Central memory CD8-positive, alpha-beta T cell (primary cell): ENCODE data around the gene CLEC16A.
"Not testable (repeated sequence)": the region's sequence is repeated elsewhere in the genome, so short reads cannot be mapped to it uniquely, and the experiment has no call there.

Experiments
- ATAC-seq: fragments of 150-1000 bp; cut with Tn5 transposase; replicated peaks from 2 replicates; pipeline ENCODE4 v1.10.0; 2022; ENCODE audit warnings: mild to moderate bottlenecking, moderate FRiP score, moderate number of reproducible peaks; ENCODE audit not compliant: poor library complexity, severe bottlenecking; ENCODE audit errors: extremely low read depth
- DNase-seq, 2 donors: peaks; one replicate each; pipeline ENCODE4 v3.0.0; 2021; ENCODE audit warnings: low spot score in 2 of 2
- H3K27ac Mint-ChIP-seq: one replicate; pipeline ENCODE4 v1.8.0; 2022; ENCODE audit warnings: low read depth, mild to moderate bottlenecking, moderate library complexity, mixed read lengths
- H3K27me3 Mint-ChIP-seq: one replicate; pipeline ENCODE4 v1.8.0; 2022; ENCODE audit warnings: mixed read lengths
- H3K36me3 Mint-ChIP-seq: one replicate; pipeline ENCODE4 v1.8.0; 2022; ENCODE audit warnings: mild to moderate bottlenecking, moderate library complexity, mixed read lengths; ENCODE audit not compliant: insufficient read depth
- H3K4me1 Mint-ChIP-seq: one replicate; pipeline ENCODE4 v1.8.0; 2022; ENCODE audit warnings: mixed read lengths
- H3K4me3 Mint-ChIP-seq: one replicate; pipeline ENCODE4 v1.8.0; 2022; ENCODE audit warnings: mild to moderate bottlenecking, moderate library complexity, mixed read lengths
- H3K9me3 Mint-ChIP-seq: one replicate; pipeline ENCODE4 v1.8.0; 2022; ENCODE audit warnings: mixed read lengths

Gene CLEC16A

GRCh38 chr16:10918294-10919002 is 25.9 kb upstream of the CLEC16A start:
- no peaks in the 10 kb centered on the region for H3K27me3 Mint-ChIP-seq
- peaks cover 16% of the 10 kb centered on the region for H3K36me3 Mint-ChIP-seq
- H3K4me3 Mint-ChIP-seq: no peak overlapping the region
- ATAC-seq (peak; percentile 49), DNase-seq (peak; percentile 70 to 77)
- no peaks in the 10 kb centered on the region for H3K9me3 Mint-ChIP-seq
- no peaks in the 10 kb centered on the region for H3K4me1 Mint-ChIP-seq
- H3K27ac Mint-ChIP-seq: no peak overlapping the region

GRCh38 chr16:10919003-10919351 is 25.4 kb upstream of the CLEC16A start:
- H3K9me3 Mint-ChIP-seq: no peaks in the 10 kb centered on the region
- peaks cover 15% of the 10 kb centered on the region for H3K36me3 Mint-ChIP-seq
- H3K27ac Mint-ChIP-seq: no peak overlapping the region
- DNase-seq (no peak), ATAC-seq (no peak)
- H3K4me3 Mint-ChIP-seq: no peak overlapping the region
- no peaks in the 10 kb centered on the region for H3K4me1 Mint-ChIP-seq
- no peaks in the 10 kb centered on the region for H3K27me3 Mint-ChIP-seq

GRCh38 chr16:10920726-10921427 is 23.5 kb upstream of the CLEC16A start:
- no peak for ATAC-seq

GRCh38 chr16:10921536-10922327 is 22.6 kb upstream of the CLEC16A start:
- H3K4me1 Mint-ChIP-seq: no peaks in the 10 kb centered on the region
- ATAC-seq (no peak), DNase-seq (no peak)
- H3K9me3 Mint-ChIP-seq: no peaks in the 10 kb centered on the region
- no peaks in the 10 kb centered on the region for H3K27me3 Mint-ChIP-seq
- no peak overlapping the region for H3K27ac Mint-ChIP-seq
- peaks cover 23% of the 10 kb centered on the region for H3K36me3 Mint-ChIP-seq
- H3K4me3 Mint-ChIP-seq: no peak overlapping the region

More at GRCh38 chr16:10920726-10921427, 23.5 kb upstream of the CLEC16A start:
- Mint-ChIP-seq H3K36me3 (peaks cover 20% of the 10 kb centered on the region), H3K27ac (no peak overlapping the region), H3K4me1 (no peaks in the 10 kb centered on the region), H3K4me3 (no peak overlapping the region), H3K9me3 (no peaks in the 10 kb centered on the region), H3K27me3 (no peaks in the 10 kb centered on the region)
- DNase-seq: no peak

- H3K4me1 Mint-ChIP-seq: no peaks in the 10 kb centered on the region
- no peaks in the 10 kb centered on the region for H3K27me3 Mint-ChIP-seq
- ATAC-seq (no peak), DNase-seq (no peak)
- no peaks in the 10 kb centered on the region for H3K9me3 Mint-ChIP-seq
- H3K36me3 Mint-ChIP-seq: peaks cover 23% of the 10 kb centered on the region
- no peak overlapping the region for H3K27ac Mint-ChIP-seq
- no peak overlapping the region for H3K4me3 Mint-ChIP-seq
Observed at GRCh38 chr16:10922328-10923145, 21.8 kb upstream of the CLEC16A start.

GRCh38 chr16:10923146-10923649 is 21.2 kb upstream of the CLEC16A start:
- H3K36me3 Mint-ChIP-seq: peaks cover 26% of the 10 kb centered on the region
- ATAC-seq: no peak
- H3K4me3 Mint-ChIP-seq: no peak overlapping the region
- no peaks in the 10 kb centered on the region for H3K9me3 Mint-ChIP-seq
- H3K4me1 Mint-ChIP-seq: no peaks in the 10 kb centered on the region
- no peak overlapping the region for H3K27ac Mint-ChIP-seq
- no peaks in the 10 kb centered on the region for H3K27me3 Mint-ChIP-seq
- no peak for DNase-seq

GRCh38 chr16:10923650-10924214 is 20.6 kb upstream of the CLEC16A start:
- ATAC-seq: no peak
- no peaks in the 10 kb centered on the region for H3K4me1 Mint-ChIP-seq
- no peak overlapping the region for H3K27ac Mint-ChIP-seq
- H3K4me3 Mint-ChIP-seq: no peak overlapping the region
- no peaks in the 10 kb centered on the region for H3K9me3 Mint-ChIP-seq
- H3K27me3 Mint-ChIP-seq: no peaks in the 10 kb centered on the region
- DNase-seq: no peak
- peaks cover 29% of the 10 kb centered on the region for H3K36me3 Mint-ChIP-seq

- H3K4me3 Mint-ChIP-seq, H3K27me3 Mint-ChIP-seq, H3K27ac Mint-ChIP-seq, DNase-seq, H3K9me3 Mint-ChIP-seq, H3K4me1 Mint-ChIP-seq, ATAC-seq: not testable (repeated sequence)
- peaks cover 26% of the 10 kb centered on the region for H3K36me3 Mint-ChIP-seq
Observed at GRCh38 chr16:10925285-10925684, 19.1 kb upstream of the CLEC16A start.

- Mint-ChIP-seq H3K27me3 (no peaks in the 10 kb centered on the region), H3K9me3 (no peaks in the 10 kb centered on the region), H3K27ac (no peak overlapping the region), H3K4me1 (peaks cover 7% of the 10 kb centered on the region), H3K36me3 (peaks cover 26% of the 10 kb centered on the region), H3K4me3 (no peak overlapping the region)
- DNase-seq: no peak
- no peak for ATAC-seq
Observed at GRCh38 chr16:10926094-10926493, 18.3 kb upstream of the CLEC16A start.

- Mint-ChIP-seq H3K27me3 (no peaks in the 10 kb centered on the region), H3K36me3 (peaks cover 28% of the 10 kb centered on the region), H3K9me3 (no peaks in the 10 kb centered on the region), H3K4me3 (no peak overlapping the region), H3K4me1 (peaks cover 7% of the 10 kb centered on the region), H3K27ac (no peak overlapping the region)
- DNase-seq (no peak), ATAC-seq (no peak)
Observed at GRCh38 chr16:10926867-10927266, 17.5 kb upstream of the CLEC16A start.

GRCh38 chr16:10927497-10928112 is 16.8 kb upstream of the CLEC16A start:
- Mint-ChIP-seq H3K4me3 (no peak overlapping the region), H3K27me3 (no peaks in the 10 kb centered on the region), H3K9me3 (no peaks in the 10 kb centered on the region), H3K27ac (no peak overlapping the region), H3K36me3 (peaks cover 28% of the 10 kb centered on the region), H3K4me1 (peaks cover 7% of the 10 kb centered on the region)
- ATAC-seq (no peak), DNase-seq (no peak)
